ENCODE measurements around the gene GNG11.

Gene GNG11

GRCh38 chr7:93948106-93948505 lies 26.6 kb downstream of the GNG11 start:
- TF ChIP-seq POLR2A (IDR thresholded peaks at IDR 0.05; ENCODE audit: low read depth, low read length): no peak
- FAIRE-seq: peak; percentile 61
- DNase-seq (ENCODE audit: insufficient read length, low spot score): no peak

- FAIRE-seq: no peak
- no peak for TF ChIP-seq POLR2A (IDR thresholded peaks at IDR 0.05; ENCODE audit: low read depth, low read length)
- no peak for DNase-seq (ENCODE audit: insufficient read length, low spot score)
Observed at GRCh38 chr7:93948873-93949272, 27.3 kb downstream of the GNG11 start.

GRCh38 chr7:93949423-93949822 lies 27.9 kb downstream of the GNG11 start:
- FAIRE-seq (peak; percentile 75), DNase-seq (ENCODE audit: insufficient read length, low spot score) (peak; percentile 5)
- no peak for TF ChIP-seq POLR2A (IDR thresholded peaks at IDR 0.05; ENCODE audit: low read depth, low read length)

GRCh38 chr7:93955304-93955703 lies 33.8 kb downstream of the GNG11 start:
- no peak for DNase-seq (ENCODE audit: insufficient read length, low spot score)
- FAIRE-seq: no peak
- TF ChIP-seq POLR2A (IDR thresholded peaks at IDR 0.05; ENCODE audit: low read depth, low read length): no peak

- TF ChIP-seq POLR2A (IDR thresholded peaks at IDR 0.05; ENCODE audit: low read depth, low read length): no peak
- DNase-seq (ENCODE audit: insufficient read length, low spot score) (no peak), FAIRE-seq (no peak)
Observed at GRCh38 chr7:93957767-93958166, 36.2 kb downstream of the GNG11 start.

GRCh38 chr7:93958216-93958615 lies 36.7 kb downstream of the GNG11 start:
- TF ChIP-seq POLR2A (IDR thresholded peaks at IDR 0.05; ENCODE audit: low read depth, low read length): no peak
- DNase-seq (ENCODE audit: insufficient read length, low spot score): no peak
- peak; percentile 82 for FAIRE-seq

- no peak for FAIRE-seq
- no peak for TF ChIP-seq POLR2A (IDR thresholded peaks at IDR 0.05; ENCODE audit: low read depth, low read length)
- no peak for DNase-seq (ENCODE audit: insufficient read length, low spot score)
Observed at GRCh38 chr7:93958651-93959050, 37.1 kb downstream of the GNG11 start.

- DNase-seq (ENCODE audit: insufficient read length, low spot score) (no peak), FAIRE-seq (no peak)
- TF ChIP-seq POLR2A (IDR thresholded peaks at IDR 0.05; ENCODE audit: low read depth, low read length): no peak
Observed at GRCh38 chr7:93960986-93961385, 39.5 kb downstream of the GNG11 start.

GRCh38 chr7:93964262-93964661 lies 42.7 kb downstream of the GNG11 start:
- DNase-seq (ENCODE audit: insufficient read length, low spot score): no peak
- FAIRE-seq: no peak
- TF ChIP-seq POLR2A (IDR thresholded peaks at IDR 0.05; ENCODE audit: low read depth, low read length): no peak

GRCh38 chr7:93964813-93965212 lies 43.3 kb downstream of the GNG11 start:
- no peak for TF ChIP-seq POLR2A (IDR thresholded peaks at IDR 0.05; ENCODE audit: low read depth, low read length)
- FAIRE-seq: no peak
- DNase-seq (ENCODE audit: insufficient read length, low spot score): no peak

- no peak for TF ChIP-seq POLR2A (IDR thresholded peaks at IDR 0.05; ENCODE audit: low read depth, low read length)
- DNase-seq (ENCODE audit: insufficient read length, low spot score) (no peak), FAIRE-seq (no peak)
Observed at GRCh38 chr7:93968911-93969620, 47.5 kb downstream of the GNG11 start.

GRCh38 chr7:93972029-93972725 lies 50.6 kb downstream of the GNG11 start:
- FAIRE-seq (no peak), DNase-seq (ENCODE audit: insufficient read length, low spot score) (no peak)
- no peak for TF ChIP-seq POLR2A (IDR thresholded peaks at IDR 0.05; ENCODE audit: low read depth, low read length)

- no peak for TF ChIP-seq POLR2A (IDR thresholded peaks at IDR 0.05; ENCODE audit: low read depth, low read length)
- DNase-seq (ENCODE audit: insufficient read length, low spot score) (no peak), FAIRE-seq (peak; percentile 93)
Observed at GRCh38 chr7:93973134-93973533, 51.6 kb downstream of the GNG11 start.

GRCh38 chr7:93977211-93977950 lies 55.8 kb downstream of the GNG11 start:
- FAIRE-seq: no peak
- no peak for DNase-seq (ENCODE audit: insufficient read length, low spot score)
- TF ChIP-seq POLR2A (IDR thresholded peaks at IDR 0.05; ENCODE audit: low read depth, low read length): no peak

Measured in H54 (cell line).